HG03457 (cell line): Measurements from ENCODE around the gene RCL1.
"Not testable (repeated sequence)": the region's sequence is repeated elsewhere in the genome, so short reads cannot be mapped to it uniquely, and the experiment has no call there.

Experiments
- ATAC-seq: cut with Tn5 transposase; IDR thresholded peaks from one replicate; pipeline ENCODE4 v1.9.1; 2021; ENCODE audit warnings: moderate number of reproducible peaks; ENCODE audit not compliant: unreplicated experiment

RCL1 gene

DNA sequence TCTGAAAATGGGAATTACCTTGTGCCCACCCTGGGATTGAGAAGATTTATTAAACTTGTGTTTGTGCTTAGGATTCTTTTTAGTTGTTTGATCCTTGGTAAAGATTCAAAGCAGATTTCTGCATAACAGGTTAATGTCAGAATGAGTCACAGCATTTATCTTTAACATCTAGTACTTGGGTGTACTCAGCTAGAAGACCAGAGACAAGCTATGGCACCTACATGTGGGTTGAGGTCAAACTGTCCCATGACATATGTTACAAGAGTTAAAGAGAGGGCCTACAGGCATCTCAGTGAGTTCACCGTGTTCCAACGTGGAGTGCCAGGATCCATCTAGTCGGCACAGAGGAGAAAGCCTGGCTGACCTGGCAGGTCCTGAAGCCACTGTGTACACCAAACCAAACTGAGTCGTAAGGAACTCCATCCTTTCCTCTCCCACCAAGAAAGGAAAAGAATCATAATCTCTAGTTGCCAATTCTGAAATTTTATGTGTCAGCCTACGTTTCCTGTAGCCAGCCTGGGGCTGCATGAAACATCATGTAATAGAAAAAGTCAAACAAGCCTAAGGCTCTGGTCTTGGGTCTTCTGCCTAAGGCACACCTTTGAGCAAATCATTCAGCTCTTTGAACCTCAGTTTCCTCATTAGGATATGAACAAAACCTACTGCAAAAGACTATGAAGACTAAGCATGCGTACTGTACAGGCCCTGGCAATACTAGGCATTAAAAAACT, 73.7 kb downstream of the RCL1 start:
- ATAC-seq = no peak

DNA sequence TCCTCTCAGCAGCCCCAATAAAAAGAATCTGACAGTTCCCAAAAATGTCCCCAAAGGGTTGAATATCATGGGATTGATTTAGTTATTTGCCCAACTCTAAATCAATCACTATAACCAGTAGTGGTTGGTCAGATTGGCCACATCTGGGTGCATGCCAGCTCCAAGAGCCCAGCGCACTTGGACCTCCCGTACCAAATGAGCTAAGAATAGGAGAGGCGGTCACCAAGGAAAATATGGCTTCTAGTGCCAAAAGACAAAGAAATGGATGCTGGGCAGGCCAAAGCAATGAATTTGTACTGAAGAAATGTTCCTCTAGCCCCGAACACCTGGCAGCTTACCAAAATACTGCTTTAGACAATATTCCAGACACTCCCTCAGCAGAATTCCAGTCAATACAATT, 80.3 kb downstream of the RCL1 start:
- no peak for ATAC-seq

DNA sequence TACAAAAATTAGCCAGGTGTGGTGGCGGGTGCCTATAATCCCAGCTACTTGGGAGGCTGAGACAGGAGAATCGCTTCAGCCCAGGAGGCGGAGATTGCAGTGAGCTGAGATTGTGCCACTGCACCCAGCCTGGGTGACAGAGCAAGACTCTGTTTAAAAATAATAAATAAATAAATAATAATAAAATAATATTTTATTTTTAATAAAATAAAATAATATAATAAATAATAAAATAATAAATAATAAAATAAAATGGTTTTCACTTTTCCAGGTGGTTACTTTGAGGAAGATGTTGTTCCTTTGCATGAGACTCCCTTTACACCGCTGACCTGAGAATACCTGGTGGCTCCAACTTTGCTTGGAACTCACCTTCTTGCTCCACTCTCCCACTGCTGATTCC, 82.8 kb downstream of the RCL1 start:
- no peak for ATAC-seq

DNA sequence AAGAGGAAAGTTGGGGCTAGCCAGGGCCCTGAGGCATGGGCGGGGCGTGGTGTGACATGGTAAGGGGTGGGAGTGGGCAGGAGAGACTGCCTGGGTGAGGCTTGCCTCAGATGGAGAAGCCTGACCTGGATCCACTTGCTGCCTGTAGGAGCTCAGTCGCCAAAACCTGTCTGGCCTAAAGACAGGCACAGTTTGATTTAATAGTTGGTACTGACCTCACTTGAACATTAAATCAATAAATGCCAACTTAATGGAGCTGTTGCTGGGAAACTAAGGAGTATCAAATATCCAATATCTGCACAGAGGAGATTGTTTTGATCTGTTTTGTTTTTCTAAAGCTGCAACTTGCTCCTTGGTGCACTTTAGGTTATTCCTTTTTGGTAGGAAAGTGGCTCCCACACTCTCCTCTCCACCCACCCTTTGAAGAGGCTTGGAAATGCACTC, 86.4 kb downstream of the RCL1 start:
- no peak for ATAC-seq

DNA sequence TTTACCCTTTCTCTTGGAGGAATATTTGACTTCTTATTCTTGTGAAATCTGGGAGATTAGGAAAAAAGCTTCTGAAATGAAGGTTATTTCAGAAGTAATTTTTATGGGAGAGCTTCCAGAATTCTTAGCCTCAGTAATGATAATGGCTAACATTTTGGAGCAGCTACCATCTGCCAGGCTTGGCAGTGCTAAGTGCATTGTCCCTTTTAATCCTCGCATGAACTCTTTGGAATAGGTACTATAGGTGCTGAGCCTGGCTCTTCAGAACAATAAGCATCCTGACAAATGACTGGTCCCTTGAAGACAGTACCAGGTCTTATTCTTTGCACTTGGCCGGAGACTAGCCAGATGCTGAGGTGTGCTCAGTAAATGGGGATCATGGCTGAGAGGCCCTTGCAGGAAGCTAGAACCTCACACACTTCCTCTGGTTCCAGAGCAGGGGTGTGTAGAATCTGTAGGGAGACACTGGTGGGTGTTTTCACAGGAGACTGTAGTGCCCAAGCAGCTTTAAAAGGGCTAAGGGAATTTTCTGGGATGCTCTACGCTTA, 90.7 kb downstream of the RCL1 start:
- ATAC-seq = no peak

DNA sequence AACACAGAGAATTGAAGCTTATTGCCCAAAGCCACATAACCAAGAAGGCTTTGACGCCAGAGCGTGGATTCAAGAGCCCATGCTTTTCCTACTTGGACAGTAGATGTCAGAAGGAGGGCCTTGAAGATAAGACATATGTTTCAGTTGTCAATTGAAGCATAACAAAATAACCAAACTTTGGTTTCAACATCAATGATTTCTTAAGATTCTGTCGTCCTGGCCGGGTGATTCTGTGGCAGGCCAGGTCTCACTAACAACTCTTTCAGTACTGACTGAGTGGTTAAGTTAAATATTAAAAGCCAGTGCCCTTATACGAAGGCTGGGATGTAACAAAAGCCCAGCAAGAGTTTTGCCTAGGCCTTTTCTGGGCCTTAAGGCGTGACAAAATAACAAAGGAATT, 94.0 kb downstream of the RCL1 start:
- ATAC-seq = peak; percentile 97

DNA sequence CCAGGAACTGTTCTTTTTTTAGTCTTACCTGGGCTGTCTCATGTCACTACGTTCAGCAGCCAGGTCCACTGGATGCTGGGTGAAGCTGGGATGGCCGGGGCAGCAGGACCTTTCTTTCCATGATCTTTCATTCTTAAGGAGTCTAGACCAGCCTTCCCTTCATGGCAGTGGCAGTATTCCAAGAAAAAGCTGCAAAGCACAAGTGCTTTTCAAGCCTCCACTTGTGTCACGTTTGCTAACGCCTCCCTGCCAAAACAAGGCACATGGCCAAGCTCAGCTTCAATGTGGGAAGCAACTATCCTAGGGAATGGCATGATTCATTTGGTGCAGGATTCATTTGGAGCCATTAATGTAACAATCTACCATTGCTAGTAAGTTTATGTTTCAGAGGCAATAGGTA, 94.8 kb downstream of the RCL1 start:
- ATAC-seq = no peak

DNA sequence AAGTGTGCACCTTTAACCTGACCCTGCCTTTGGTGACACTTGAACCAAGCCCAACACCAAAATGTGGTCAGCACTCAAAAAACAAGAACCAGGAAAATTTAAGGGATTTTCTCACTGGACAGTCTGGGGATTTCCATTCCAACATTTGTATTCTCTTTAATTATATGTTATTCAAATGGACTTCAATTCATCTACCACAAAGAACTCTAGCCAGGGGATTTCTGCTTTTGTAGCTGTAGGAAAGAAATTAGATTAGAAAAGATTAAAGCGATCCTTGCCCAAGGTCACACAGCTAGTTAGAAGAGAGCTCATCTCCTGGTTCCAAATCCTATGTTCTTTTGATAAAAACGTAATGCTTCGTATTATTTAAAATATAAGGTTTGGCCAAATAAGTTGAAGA, 97.5 kb downstream of the RCL1 start:
- ATAC-seq = no peak

DNA sequence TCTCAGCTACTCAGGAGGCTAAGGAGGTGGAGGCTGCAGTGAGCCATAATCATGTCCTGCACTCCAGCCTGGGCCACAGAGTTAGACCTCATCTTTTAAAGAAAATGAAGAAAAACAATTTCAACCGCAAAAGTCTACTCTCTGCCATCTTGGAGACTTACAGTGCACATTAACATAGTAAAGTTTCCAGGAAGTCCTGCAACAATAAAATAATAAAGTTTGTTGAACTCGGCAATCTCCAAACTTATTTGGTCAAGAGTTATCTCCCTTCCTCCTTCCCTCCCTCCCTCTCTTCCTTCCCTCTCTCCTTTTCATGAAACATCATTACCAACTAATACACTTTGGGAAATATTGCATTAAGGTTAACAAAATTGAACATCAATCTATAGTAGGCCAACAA, 98.2 kb downstream of the RCL1 start:
- no peak for ATAC-seq

DNA sequence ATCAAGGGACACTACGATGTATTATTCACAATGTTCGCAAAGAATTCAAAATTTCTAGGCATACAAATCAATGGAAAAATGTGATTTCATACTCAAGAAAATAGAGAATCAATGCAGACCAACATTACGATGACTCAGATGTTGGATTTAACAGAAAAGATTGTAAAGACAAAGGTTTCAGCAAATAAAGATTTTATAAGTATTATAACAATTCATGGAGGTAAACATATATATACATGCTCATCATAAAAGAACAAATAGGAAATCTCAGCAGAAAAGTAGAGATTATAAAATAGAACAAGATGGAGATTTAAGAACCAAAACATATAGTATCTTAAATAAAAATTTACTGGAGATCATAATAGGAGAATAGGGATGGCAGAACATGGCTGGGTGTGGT, 98.9 kb downstream of the RCL1 start:
- ATAC-seq = no peak

DNA sequence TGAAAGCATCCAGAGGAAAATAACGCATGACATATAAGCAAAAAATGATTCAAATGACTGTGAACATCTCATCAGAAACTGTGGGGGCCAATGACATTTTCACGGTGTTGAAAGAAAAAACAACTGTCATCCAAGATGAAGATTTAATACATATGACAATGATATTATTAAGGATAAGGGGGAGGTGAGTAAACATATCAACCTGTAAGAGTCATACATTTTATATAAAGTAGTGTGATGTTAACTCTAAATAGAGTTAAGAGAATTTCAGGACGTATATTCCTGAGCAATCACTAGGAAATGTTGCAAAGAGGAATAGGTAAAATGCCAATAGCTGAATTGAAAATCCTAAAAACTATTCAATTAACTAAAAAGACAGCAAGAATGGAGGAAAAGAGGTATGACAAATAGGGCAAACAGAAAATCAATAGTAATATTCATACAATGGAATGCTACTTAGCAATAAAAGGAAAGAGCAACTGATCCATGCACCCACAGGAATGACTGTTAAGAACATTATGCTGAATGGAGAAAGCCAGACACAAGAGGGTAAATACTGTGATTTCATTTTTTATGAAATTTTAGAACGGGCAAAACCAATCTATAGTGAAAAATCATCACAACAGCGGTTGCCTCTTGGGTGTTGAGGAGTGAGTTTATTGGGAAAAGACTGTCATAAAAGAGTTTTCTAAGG, 99.9 kb downstream of the RCL1 start:
- no peak for ATAC-seq

DNA sequence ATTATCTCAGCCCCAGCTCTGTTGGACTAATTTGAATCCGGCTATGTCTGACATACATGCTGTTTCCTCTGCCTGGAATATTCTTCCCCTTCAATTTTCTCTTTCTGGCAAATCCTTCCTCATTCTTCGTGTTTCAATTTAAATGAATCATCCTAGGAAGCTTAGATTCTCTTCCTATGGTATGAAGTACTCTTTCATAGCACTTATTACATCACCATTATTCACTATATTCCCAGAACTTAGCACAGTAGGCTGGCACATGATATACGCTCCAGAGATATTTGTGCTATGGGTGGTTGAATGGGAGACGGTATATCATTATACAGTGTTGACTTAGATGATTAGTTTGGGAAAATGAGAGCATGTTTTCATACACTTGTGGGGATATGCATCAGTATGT, 101.3 kb downstream of the RCL1 start:
- no peak for ATAC-seq

DNA sequence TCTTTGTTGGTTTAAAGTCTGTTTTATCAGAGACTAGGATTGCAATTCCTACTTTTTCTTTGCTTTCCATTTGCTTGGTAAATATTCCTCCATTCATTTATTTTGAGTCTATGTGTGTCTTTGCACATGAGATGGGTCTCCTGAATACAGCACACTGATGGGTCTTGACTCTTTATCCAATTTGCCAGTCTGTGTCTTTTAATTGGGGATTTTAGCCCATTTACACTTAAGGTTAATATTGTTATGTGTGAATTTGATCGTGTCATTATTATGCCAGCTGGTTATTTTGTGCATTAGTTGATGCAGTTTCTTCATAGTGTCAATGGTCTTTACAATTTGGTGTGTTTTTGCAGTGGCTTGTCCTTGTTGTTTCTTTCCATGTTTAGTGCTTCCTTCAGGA, 107.1 kb downstream of the RCL1 start:
- ATAC-seq = not testable (repeated sequence)

DNA sequence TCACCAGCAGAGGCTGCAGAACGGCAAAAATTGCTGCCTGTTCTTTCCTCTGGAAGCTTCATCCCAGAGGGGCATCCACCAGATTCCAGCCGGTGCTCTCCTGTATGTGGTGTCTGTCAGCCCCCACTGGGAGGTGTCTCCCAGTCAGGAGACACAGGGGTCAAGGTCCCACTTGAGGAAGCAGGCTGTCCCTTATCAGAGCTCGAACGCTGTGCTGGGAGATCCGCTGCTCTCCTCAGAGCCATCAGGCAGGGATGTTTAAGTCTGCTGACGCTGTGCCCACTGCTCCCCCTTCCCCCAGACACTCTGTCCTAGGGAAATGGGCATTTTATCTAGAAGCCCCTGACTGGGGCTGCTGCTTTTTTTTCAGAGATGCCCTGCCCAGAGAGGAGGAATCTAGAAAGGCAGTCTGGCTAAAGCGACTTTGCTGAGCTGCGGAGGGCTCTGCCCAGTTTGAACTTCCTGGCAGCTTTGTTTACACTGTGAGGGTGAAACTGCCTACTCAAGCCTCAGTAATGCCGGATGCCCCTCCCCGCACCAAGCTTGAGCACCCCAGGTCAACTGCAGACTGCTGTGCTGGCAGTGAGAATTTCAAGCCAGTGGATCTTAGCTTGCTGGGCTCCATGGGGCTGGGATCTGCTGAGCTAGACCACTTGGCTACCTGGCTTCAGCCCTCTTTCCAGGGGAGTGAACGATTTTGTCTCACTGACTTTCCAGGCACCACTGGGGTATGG, 108.8 kb downstream of the RCL1 start:
- ATAC-seq = not testable (repeated sequence)

DNA sequence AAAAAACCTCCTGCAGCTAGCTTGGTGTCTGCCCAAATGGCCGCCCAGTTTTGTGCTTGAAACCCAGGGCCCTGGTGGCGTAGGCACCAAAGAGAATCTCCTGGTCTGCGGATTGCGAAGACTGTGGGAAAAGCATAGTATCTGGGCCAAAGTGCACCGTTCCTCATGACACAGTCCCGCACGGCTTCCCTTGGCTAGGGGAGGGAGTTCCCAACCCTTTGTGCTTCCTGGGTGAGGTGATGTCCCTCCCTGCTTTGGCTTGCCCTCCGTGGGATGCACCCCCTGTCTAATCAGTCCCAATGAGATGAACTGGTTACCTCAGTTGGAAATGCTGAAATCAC, 109.4 kb downstream of the RCL1 start:
- no peak for ATAC-seq

DNA sequence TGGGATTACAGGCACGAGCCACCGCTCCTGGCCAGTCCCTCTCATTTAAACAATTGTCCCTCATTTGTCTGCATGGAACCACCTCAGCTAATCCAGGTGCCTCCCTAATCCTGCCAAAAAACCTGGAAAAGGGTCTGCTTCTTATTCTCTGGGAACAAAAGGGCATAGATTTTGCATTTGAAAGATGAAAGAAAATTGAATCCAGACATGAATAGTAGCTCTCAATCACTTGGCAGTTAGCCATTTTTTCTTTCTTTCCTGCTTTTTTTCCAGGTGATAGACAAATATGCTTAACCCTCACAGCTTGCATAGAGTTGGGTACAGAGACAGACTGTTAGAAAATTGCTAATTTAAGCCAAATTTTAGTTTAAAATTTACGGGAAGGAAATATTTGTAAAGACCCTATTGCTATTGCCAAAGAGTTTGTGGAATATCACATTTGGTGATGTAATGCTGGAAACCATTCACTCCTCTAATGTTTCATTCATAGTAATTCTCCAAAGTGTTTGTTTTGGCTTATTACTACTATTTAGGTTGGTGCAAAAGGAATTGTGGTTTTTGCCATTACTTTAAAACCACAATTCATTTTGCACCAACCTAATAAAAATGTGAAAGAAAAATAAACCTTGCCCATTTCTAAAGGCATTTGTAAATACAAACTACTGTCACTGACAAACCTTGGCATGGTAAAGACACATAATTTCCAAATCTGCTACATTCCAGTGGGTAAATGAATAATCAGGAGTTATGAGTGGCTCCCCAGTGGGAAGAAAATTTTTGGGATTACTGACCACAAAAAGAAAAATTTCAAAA, 111.8 kb downstream of the RCL1 start:
- no peak for ATAC-seq

DNA sequence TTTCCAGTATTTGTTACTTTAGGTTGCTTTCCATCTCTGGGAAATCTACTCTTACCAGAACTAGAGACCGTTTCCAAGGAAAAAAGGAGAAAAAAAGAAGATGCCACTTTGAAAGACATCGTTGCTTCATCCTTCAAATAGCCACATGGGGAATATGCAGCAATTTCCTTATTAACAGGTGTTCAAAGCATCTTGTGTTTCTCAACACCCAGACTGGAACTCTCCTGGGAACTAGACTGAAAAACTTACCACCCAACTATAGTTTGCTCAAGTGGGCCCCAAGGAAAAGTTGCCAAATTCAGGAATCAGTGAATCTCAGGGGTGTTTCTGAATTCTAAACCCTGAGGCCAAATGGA, 112.4 kb downstream of the RCL1 start:
- ATAC-seq = no peak
